ENCODE results near the gene TMEM272. TPM values are rescaled to one million over a fixed set of nuclear protein-coding genes. Genes with fewer than 3 reads are reported as not detected.

TMEM272 gene
- total and polyA plus RNA-seq, 9 of the 15 experiments (the other 6 are each of a cell fraction or from before 2014, with no cell fraction given): 0.04 to 0.16 (median 0.06) TPM; not detected in 2

- no peak for ATAC-seq
- Histone ChIP-seq H3K36me3 (ENCODE audit: control insufficient read depth, insufficient read depth, low read length) (no peaks in the 10 kb centered on the region), H4K20me1 (replicated peaks; ENCODE audit: control insufficient read depth, insufficient read depth, low read length) (no peaks in the 10 kb centered on the region), H3K9me3 (replicated peaks; ENCODE audit: control insufficient read depth, insufficient read depth, low read depth, low read length) (no peaks in the 10 kb centered on the region), H3K4me1 (replicated peaks in 1 of 2; ENCODE audit: control insufficient read depth in 2 of 2, insufficient read depth in 2 of 2, low read length in 2 of 2) (peaks cover 0 to 6% of the 10 kb centered on the region in 2 experiments; a peak in 3 of 5 replicates), H3K27me3 (ENCODE audit: control insufficient read depth in 2 of 2, insufficient read depth in 2 of 2, low read length in 2 of 2) (no peaks in the 10 kb centered on the region), H2AFZ (ENCODE audit: low read depth, low read length) (no peak overlapping the region), H3K9me1 (ENCODE audit: control insufficient read depth, insufficient read depth, low read length) (no peaks in the 10 kb centered on the region), H3K79me2 (ENCODE audit: control insufficient read depth, insufficient read depth, low read length) (no peaks in the 10 kb centered on the region), H3K27ac (ENCODE audit: extremely low read depth, low read depth, low read length) (no peak overlapping the region), H3K9ac (ENCODE audit: insufficient read depth in 1 of 2, low read depth in 2 of 2, low read length in 2 of 2) (no peak overlapping the region), H3K4me2 (ENCODE audit: insufficient read depth, low read length) (no peak overlapping the region), H3K4me3 (no peak overlapping the region)
- no peak for FAIRE-seq
- intact Hi-C loops (cut with micrococcal nuclease): loop anchor here (5.0 kb wide), 1 partner anchor 281 kb away; the partner anchor contains the start of gene NEK5
- TF ChIP-seq STAT5B (CRISPR knock-in tag; IDR thresholded peaks at IDR 0.05): no peak
- TF ChIP-seq, protein P1, sequence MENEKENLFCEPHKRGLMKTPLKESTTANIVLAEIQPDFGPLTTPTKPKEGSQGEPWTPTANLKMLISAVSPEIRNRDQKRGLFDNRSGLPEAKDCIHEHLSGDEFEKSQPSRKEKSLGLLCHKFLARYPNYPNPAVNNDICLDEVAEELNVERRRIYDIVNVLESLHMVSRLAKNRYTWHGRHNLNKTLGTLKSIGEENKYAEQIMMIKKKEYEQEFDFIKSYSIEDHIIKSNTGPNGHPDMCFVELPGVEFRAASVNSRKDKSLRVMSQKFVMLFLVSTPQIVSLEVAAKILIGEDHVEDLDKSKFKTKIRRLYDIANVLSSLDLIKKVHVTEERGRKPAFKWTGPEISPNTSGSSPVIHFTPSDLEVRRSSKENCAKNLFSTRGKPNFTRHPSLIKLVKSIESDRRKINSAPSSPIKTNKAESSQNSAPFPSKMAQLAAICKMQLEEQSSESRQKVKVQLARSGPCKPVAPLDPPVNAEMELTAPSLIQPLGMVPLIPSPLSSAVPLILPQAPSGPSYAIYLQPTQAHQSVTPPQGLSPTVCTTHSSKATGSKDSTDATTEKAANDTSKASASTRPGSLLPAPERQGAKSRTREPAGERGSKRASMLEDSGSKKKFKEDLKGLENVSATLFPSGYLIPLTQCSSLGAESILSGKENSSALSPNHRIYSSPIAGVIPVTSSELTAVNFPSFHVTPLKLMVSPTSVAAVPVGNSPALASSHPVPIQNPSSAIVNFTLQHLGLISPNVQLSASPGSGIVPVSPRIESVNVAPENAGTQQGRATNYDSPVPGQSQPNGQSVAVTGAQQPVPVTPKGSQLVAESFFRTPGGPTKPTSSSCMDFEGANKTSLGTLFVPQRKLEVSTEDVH (IDR thresholded peaks at IDR 0.05; ENCODE audit: low read depth, partially characterized antibody): no peak
- WGBS (ENCODE audit: insufficient coverage, low coverage, missing lambda C conversion rate): 11% methylated on average over 1 of the region's 1 CpG
- DNase-seq (ENCODE audit: extremely low read depth in 1 of 4, low spot score in 3 of 4): no peak
- no TSS peak for BruUV-seq (replicated peaks)
- in situ Hi-C loops (cut with MboI): no loop called here
- ChIA-PET POLR2A (no interaction called here), CTCF (ENCODE audit: low intra/inter-chr PET ratio) (no interaction called here)
These were observed 1.8 kb upstream of the TMEM272 start for GRCh38 chr13:51846756-51847155.
